Ovary (tissue), 3 donors: ENCODE results near the gene BEST2.

ENCODE experiments used
- CTCF ChIP-seq, 3 donors: fragments of 450-650 bp in 2 of 3; fragments of 200-600 bp in 1 of 3; IDR thresholded peaks; one replicate each; pipeline versions ENCODE4 v1.5.1 to v1.8.0; 2016 to 2022; ENCODE audit warnings: antibody characterized with exemption in 3 of 3, mild to moderate bottlenecking in 1 of 3
- EP300 ChIP-seq: sonication (generic); formaldehyde crosslinking; IDR thresholded peaks from one replicate; pipeline ENCODE4 v1.6.1; 2017; ENCODE audit warnings: antibody characterized with exemption
- POLR2A ChIP-seq: fragments of 450-650 bp; IDR thresholded peaks from one replicate; pipeline ENCODE4 v1.6.1; 2017; ENCODE audit warnings: antibody characterized with exemption, mild to moderate bottlenecking, moderate library complexity
- donor health status: DM: no; HTN: no; CAD: no.

GRCh38 chr19:12801466-12802266, 50.1 kb downstream of the BEST2 start, which contains the start of the genes PRDX2 and THSD8:
- peak; percentile 68 for TF ChIP-seq POLR2A
- TF ChIP-seq CTCF (IDR thresholded peaks at IDR 0.05): peak in 1 of 3 donors; percentile 16
- TF ChIP-seq EP300: no peak
